Ectodermal cell (in vitro differentiated cells): ENCODE data around the gene CADM2.
"Not testable (repeated sequence)": the region's sequence is repeated elsewhere in the genome, so short reads cannot be mapped to it uniquely, and the experiment has no call there.

Source experiments
- H3K27ac ChIP-seq: 2 replicates; pipeline ENCODE4 v1.7.0; 2013; ENCODE audit warnings: mild to moderate bottlenecking, low read depth, low read length; ENCODE audit not compliant: insufficient read depth, poor library complexity, severe bottlenecking
- H3K27me3 ChIP-seq: 2 replicates; pipeline ENCODE4 v1.7.0; 2013; ENCODE audit warnings: mild to moderate bottlenecking, low read length; ENCODE audit not compliant: insufficient read depth, control insufficient read depth, poor library complexity, severe bottlenecking
- H3K36me3 ChIP-seq: one replicate; pipeline ENCODE4 v1.7.0; 2013; ENCODE audit warnings: low read length; ENCODE audit not compliant: control insufficient read depth, insufficient read depth
- H3K4me1 ChIP-seq: one replicate; pipeline ENCODE4 v1.7.0; 2013; ENCODE audit warnings: low read length; ENCODE audit not compliant: control insufficient read depth, insufficient read depth
- H3K4me3 ChIP-seq: 2 replicates; pipeline ENCODE4 v1.7.0; 2013; ENCODE audit warnings: low read depth, low read length, control low read depth; ENCODE audit not compliant: insufficient read depth
- H3K9me3 ChIP-seq: 2 replicates; pipeline ENCODE4 v1.7.0; 2013; ENCODE audit warnings: mild to moderate bottlenecking, low read length, moderate library complexity; ENCODE audit not compliant: control insufficient read depth
- WGBS, 2 experiments: methylation state at CpG; one replicate each; pipeline ENCODE4 v1.1.7; 2013; ENCODE audit warnings: missing lambda C conversion rate in 2 of 2; 5-methylcytosine and 5-hydroxymethylcytosine counted together

CADM2 gene

GRCh38 chr3:85697156-85697555 is 738.4 kb downstream of the CADM2 start:
- no peaks in the 10 kb centered on the region for H3K27me3 ChIP-seq
- H3K36me3 ChIP-seq: no peaks in the 10 kb centered on the region
- no CpG with 5 or more reads among the region's 1 CpG for WGBS, 2 experiments

DNA sequence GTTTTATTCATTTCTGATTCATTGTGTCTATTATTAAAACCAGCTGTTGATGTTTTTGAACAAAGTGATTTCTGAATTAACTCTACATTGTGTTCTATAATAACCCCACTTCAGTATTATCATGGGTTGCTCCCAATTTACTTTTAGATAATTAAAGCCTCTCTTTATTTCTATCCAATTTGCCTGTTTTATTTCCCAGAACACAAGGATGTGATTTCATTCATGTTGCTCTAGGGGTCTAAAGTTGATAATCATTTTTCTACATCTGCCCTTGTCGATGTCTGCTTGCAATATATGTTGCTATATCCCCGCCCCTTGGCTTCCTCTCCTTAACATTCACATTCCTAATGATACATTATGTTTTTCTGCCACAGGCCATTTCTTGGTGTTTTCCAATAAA is 747.3 kb downstream of the CADM2 start:
- WGBS, 2 experiments: 86 to 96% methylated on average over 2 of the region's 2 CpGs

More at GRCh38 chr3:85697156-85697555, 738.4 kb downstream of the CADM2 start:
- Histone ChIP-seq H3K9me3 (no peaks in the 10 kb centered on the region), H3K27ac (no peak overlapping the region), H3K4me1 (no peaks in the 10 kb centered on the region), H3K4me3 (no peak overlapping the region)

GRCh38 chr3:85708325-85708724 is 749.5 kb downstream of the CADM2 start:
- WGBS, 2 experiments: no CpG with 5 or more reads among the region's 1 CpG
- not testable (repeated sequence) for H3K4me3 ChIP-seq

More for the DNA sequence above, 747.3 kb downstream of the CADM2 start:
- Histone ChIP-seq H3K9me3 (no peaks in the 10 kb centered on the region), H3K4me1 (no peaks in the 10 kb centered on the region), H3K36me3 (no peaks in the 10 kb centered on the region), H3K27me3 (no peaks in the 10 kb centered on the region), H3K27ac (no peak overlapping the region), H3K4me3 (no peak overlapping the region)

DNA sequence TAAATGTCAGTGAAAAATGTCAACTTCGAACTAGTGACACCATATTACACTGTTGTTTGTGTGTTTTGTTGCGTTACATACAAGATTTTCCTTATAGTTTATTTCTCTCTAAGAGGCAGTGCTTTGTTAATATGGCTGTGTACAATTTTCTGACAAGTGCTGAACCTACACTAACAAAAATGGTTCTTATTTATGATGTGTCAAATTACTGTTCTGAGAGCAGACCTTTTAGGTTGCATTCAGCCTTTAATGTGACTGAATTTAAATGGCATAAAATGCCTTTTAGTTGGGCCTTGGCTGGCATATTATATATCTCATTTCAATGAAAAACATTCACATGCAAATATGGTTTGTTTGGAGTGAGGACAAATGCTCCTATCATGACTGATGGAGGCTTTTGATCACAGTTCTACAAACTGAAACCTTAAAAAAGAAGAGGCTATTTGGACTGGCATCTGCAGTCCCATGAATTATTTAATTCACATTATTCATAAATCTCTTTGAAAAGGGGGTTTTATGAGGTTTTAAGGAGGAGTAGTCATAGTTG is 750.6 kb downstream of the CADM2 start:
- Histone ChIP-seq H3K4me1 (no peaks in the 10 kb centered on the region), H3K9me3 (no peaks in the 10 kb centered on the region), H3K27me3 (no peaks in the 10 kb centered on the region), H3K36me3 (no peaks in the 10 kb centered on the region), H3K27ac (no peak overlapping the region), H3K4me3 (no peak overlapping the region)
- 85% methylated on average over 2 of the region's 2 CpGs; no CpG with 5 or more reads in 1 of the 2 experiments for WGBS, 2 experiments

More at GRCh38 chr3:85708325-85708724, 749.5 kb downstream of the CADM2 start:
- H3K9me3 ChIP-seq, H3K27ac ChIP-seq, H3K27me3 ChIP-seq, H3K36me3 ChIP-seq, H3K4me1 ChIP-seq: not testable (repeated sequence)

GRCh38 chr3:85710490-85710889 is 751.7 kb downstream of the CADM2 start:
- Histone ChIP-seq H3K4me3 (no peak overlapping the region), H3K4me1 (no peaks in the 10 kb centered on the region), H3K9me3 (no peaks in the 10 kb centered on the region), H3K27ac (no peak overlapping the region), H3K27me3 (no peaks in the 10 kb centered on the region), H3K36me3 (no peaks in the 10 kb centered on the region)
- WGBS, 2 experiments: 82 to 98% methylated on average over 1 to 2 of the region's 2 CpGs

GRCh38 chr3:85721409-85722145 is 762.8 kb downstream of the CADM2 start:
- no peaks in the 10 kb centered on the region for H3K27me3 ChIP-seq
- H3K27ac ChIP-seq: no peak overlapping the region
- no peak overlapping the region for H3K4me3 ChIP-seq
- 92 to 93% methylated on average over 10 of the region's 10 CpGs for WGBS, 2 experiments
- H3K36me3 ChIP-seq: peaks cover 3% of the 10 kb centered on the region
- H3K4me1 ChIP-seq: no peaks in the 10 kb centered on the region
- H3K9me3 ChIP-seq: no peaks in the 10 kb centered on the region

- H3K36me3 ChIP-seq: peaks cover 3% of the 10 kb centered on the region
- no peak overlapping the region for H3K27ac ChIP-seq
- H3K27me3 ChIP-seq: no peaks in the 10 kb centered on the region
- H3K4me1 ChIP-seq: no peaks in the 10 kb centered on the region
- H3K4me3 ChIP-seq: no peak overlapping the region
- H3K9me3 ChIP-seq: no peaks in the 10 kb centered on the region
Measured at GRCh38 chr3:85725809-85726208, 767.0 kb downstream of the CADM2 start.

DNA sequence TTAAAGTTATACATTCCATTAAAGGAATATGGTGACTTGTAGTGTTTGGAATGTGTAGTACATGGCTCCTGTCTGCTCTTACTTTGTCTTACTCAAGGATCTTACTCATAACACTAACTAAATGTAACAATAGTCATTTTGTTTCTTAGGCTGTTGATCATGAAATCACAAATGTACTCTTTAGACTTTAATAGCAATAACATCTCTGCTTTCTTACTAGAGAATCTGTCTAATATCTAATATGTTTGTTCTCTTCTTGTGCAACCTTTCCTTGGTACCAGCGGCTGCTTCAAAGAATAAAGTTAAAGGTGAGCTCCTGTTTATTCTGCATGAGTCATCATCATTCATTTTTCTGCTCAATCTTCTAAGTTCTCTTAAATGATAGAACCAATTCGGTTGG is 767.5 kb downstream of the CADM2 start:
- H3K4me1 ChIP-seq: no peaks in the 10 kb centered on the region
- WGBS, 2 experiments: 86 to 100% methylated on average over 1 of the region's 2 CpGs
- H3K27me3 ChIP-seq: no peaks in the 10 kb centered on the region
- no peak overlapping the region for H3K4me3 ChIP-seq
- H3K27ac ChIP-seq: no peak overlapping the region
- peaks cover 3% of the 10 kb centered on the region for H3K36me3 ChIP-seq
- H3K9me3 ChIP-seq: no peaks in the 10 kb centered on the region

- Histone ChIP-seq H3K36me3 (no peaks in the 10 kb centered on the region), H3K9me3 (no peaks in the 10 kb centered on the region), H3K27ac (no peak overlapping the region), H3K27me3 (no peaks in the 10 kb centered on the region), H3K4me3 (no peak overlapping the region), H3K4me1 (no peaks in the 10 kb centered on the region)
- WGBS, 2 experiments: 93 to 96% methylated on average over 2 to 3 of the region's 3 CpGs
Measured at GRCh38 chr3:85737846-85738245, 779.1 kb downstream of the CADM2 start.

- H3K4me3 ChIP-seq: no peak overlapping the region
- no peaks in the 10 kb centered on the region for H3K36me3 ChIP-seq
- no peaks in the 10 kb centered on the region for H3K9me3 ChIP-seq
- no peaks in the 10 kb centered on the region for H3K27me3 ChIP-seq
- no peaks in the 10 kb centered on the region for H3K4me1 ChIP-seq
- no peak overlapping the region for H3K27ac ChIP-seq
- 97 to 100% methylated on average over 2 of the region's 2 CpGs for WGBS, 2 experiments
Measured at GRCh38 chr3:85740561-85740960, 781.8 kb downstream of the CADM2 start.
